GM20431 (cell line): ENCODE measurements around the gene TBL1XR1.
"Not testable (repeated sequence)": the region's sequence is repeated elsewhere in the genome, so short reads cannot be mapped to it uniquely, and the experiment has no call there.

Experiments
- in situ Hi-C: fragments of 300-500 bp; cut with MseI, MboI; formaldehyde crosslinking; loops from one replicate; pipeline ENCODE4 v1.15.0; 2020; ENCODE audit warnings: low sequenced_read_pairs; ENCODE audit not compliant: unreplicated experiment

The TBL1XR1 gene

DNA sequence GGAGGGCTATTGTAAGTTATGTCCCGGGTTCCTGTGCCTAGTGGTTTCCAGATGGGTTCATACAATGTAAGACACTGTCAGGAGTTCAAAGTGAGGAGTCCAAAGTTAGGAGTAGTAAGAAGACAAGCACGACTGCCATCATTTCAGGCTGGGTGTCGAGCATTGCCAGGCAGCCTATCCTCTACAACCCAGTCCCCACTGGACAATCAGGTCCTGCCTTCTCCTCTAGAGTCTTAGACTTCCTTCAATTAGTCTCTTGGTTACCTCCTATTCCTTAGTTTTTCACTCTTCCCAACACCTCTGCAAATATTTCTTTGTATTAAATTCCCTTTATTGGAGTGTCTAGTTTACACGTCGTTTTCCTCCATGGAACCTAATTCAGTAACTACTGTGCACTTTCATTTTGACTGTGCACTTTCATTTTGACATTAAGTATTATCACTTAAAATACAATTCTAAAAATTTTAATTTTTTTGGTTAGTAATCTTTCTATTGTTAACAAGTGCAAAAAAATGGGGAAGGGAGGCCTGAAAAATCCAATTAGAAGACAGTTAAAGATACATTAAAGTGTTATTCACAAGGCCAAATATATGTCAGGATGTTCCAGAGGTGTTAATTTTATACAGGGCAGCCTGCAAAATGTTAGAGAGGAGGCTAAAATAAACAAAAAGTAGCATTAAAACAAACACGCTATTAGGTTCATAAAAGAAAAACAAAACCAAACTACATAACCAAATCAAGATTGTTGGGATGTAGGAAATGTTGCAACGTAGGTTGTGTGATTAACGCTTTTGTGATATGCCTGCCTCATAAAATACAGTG lies 155.3 kb downstream of the TBL1XR1 start:
- in situ Hi-C loops, result no loop called here

DNA sequence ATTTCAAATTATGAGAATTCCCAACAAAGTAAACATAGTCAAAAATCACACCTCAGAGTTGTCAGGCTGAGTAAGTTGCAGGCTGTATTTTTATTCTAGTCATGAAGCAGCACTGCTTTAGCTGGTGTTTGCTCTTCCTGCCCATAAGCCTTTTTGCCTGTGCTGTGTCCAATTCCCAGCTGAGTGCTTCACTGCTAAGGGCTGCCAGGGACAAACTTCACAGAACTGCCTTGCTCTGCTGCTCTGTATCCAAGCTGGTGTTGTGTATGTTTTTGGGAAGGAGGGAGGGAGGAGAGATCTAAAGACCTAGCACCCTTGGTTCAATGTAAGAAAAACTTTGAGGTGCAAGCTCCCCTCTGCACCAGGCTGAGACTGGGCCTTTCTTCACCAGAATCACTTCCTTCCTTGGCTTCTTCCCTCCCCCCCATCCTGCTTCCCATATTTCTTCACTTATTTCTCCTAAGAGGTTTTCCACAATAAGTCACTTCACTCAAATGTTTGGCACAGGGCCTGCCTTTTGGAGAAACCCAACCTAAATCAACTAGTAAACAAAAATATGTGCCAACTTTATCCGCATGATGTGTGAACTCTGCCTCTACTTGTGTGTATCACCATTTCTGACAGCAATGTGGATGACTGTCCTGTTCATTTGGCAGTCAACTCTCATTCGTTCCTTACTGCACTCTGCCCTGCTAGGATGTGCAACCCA lies 156.1 kb downstream of the TBL1XR1 start:
- in situ Hi-C loops, result no loop called here

GRCh38 chr3:177039490-177040274 lies 157.6 kb downstream of the TBL1XR1 start:
- in situ Hi-C loops, result no loop called here

DNA sequence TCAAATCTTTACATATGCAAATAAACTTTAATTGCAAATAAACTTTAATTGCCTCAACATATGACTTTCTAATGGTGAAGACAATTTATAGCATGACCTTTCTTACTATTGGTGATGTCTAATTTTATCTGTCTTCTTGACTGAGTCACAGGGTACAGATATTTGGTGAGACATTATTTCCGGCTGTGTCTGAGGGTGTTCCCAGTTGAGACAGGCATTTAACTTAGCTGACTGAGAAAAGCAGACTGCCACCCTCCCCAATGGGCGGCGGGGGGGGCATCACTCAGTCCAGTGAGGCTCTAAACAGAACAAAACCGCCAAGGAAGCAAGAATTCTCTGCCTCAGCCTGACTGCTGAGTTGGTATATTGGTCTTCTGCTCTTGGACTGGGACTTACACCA lies 160.0 kb downstream of the TBL1XR1 start:
- in situ Hi-C loops, result no loop called here

DNA sequence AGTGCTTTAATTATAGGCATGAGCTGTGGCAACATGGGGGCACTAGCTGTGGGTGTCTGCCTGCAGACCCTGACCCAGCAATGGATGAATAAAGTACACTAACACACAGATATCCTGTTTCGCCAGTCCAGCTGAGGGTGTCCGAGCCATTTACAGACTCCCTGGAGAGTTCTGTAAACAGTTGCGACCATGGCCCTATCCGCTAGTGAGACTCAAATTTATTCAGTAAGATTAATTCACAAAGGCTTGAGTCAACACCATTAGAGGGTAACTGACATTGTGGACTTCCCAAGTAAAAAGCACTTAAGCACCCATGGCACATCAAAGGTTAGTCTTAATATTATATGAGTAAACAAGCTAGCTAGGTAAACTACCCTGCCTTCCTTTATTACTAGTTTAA lies 161.6 kb downstream of the TBL1XR1 start:
- in situ Hi-C loops, result no loop called here

GRCh38 chr3:177034832-177035475 lies 162.3 kb downstream of the TBL1XR1 start:
- in situ Hi-C loops, result no loop called here

- in situ Hi-C loops, result no loop called here
These were observed 170.6 kb downstream of the TBL1XR1 start for GRCh38 chr3:177026505-177027277.

DNA sequence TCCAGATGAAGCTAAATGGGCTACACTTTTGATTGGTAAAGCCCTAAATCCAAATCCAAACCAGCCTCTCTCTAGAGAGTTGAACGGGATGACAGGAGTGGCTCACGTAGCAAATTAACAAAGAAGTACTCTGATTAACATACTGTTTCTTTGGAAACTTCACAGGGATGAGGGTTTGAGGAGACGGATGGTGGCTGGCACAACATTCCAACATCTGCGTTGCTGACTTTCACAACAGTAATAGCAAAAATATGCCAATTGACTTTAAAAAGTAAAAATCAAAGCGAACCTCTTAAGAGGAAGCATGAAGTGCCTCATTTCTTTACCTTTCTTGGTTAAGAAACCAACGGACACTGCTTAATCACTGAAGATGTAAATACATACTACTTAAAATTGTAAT lies 181.4 kb downstream of the TBL1XR1 start:
- in situ Hi-C loops, result no loop called here

DNA sequence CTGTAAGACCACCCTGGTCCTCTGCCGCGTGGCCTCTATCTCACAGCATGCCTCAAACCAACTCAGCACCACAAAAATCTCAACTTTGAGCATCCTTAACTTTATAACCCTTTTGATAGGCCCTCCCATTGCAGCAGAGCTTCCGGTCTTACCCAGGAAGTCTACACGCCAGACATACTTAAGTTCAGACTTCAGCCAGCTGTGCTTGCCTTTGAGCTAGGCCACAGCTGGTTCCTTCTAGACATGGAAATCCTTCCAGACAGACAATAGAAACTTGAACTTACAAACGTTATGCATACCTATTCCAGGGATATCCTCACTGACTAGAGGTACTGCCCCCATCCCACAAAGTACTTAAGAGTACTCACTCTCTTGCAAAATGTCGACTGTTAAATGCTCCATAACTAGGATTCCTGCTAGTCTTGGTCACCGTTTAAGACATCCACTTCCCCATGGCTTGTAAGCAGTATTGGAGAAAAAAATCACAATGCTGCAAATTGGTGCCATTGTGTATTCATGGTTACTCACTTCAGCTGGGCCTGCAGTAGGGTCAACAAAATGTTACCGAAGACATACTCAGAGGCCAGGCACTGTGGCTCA lies 183.5 kb downstream of the TBL1XR1 start:
- in situ Hi-C loops, result no loop called here

GRCh38 chr3:177005718-177006405 lies 191.4 kb downstream of the TBL1XR1 start:
- in situ Hi-C loops, result no loop called here

DNA sequence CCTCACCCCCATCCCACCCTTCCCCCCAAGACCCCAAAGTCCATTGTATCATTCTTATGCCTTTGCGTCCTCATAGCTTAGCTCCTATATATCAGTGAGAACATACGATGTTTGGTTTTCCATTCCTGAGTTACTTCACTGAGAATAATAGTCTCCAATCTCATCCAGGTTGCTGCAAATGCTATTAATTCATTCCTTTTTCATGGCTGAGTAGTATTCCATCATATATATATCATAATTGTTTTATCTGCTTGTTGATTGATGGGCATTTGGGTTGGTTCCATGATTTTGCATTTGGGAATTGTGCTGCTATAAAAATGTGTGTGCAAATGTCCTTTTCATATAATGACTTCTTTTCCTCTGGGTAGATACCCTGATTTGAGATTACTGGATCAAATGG lies 197.1 kb downstream of the TBL1XR1 start:
- in situ Hi-C loops, result not testable (repeated sequence)

- in situ Hi-C loops, result no loop called here
These were observed 201.3 kb downstream of the TBL1XR1 start for GRCh38 chr3:176995946-176996345.

GRCh38 chr3:176994891-176995781 lies 202.1 kb downstream of the TBL1XR1 start:
- in situ Hi-C loops, result no loop called here

DNA sequence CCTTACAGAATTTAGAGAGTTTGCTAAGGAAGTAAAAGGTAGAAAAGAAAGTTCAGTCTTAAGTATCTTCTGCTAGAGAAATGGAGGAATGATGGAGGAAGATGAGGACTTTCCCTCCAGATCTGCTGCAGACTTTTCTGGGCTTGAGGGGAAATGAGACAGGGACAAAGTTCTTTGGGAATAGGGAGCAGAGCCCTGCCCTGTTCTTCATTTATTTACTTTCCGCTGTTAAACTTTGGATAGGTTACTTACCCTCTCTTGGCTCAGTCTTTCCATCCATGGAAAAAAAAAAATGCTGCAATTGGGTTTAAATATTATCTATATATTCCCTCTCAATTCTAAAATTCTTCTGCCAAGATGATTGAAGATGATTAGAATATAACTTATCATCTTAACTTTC lies 202.9 kb downstream of the TBL1XR1 start:
- in situ Hi-C loops, result no loop called here

- in situ Hi-C loops, result no loop called here
These were observed 204.3 kb downstream of the TBL1XR1 start for GRCh38 chr3:176992978-176993377.

DNA sequence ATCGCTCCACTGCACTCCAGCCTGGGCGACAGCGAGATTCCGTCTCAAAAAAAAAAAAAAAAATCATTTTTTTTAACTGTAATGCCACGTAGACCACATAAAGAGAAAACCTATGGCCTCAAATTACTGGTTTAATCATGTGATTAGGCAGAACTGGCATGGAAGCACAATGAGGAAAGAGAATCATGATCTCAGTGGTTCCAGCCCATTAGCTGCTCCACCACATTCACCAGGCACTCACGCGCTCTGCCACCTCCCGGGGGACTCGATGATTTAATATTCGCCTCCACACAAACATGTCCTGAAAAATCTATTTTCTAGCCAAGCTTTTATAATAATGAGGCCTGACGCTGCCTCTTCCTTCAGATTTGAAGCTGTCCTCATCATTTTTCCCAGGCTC lies 204.7 kb downstream of the TBL1XR1 start:
- in situ Hi-C loops, result no loop called here

DNA sequence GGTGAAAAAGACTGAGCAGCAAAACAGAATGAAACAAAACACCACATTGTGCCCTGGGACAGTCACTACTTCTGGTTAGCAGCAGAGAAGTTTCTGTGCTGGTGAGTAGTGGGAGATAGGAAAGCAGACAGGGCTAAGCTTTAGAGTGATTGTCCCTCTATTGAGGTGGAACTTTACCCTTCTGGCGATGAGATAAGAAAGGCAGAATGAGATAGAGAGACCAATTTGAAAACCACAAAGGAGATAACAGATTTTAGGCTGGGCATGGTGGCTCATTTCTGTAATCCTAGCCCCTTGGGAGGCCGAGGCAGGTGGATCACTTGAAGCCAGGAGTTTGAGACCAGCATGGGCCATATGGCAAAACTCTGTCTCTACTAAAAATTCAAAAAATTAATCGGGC lies 208.5 kb downstream of the TBL1XR1 start:
- in situ Hi-C loops, result no loop called here
